HFFc6 (cell line): ENCODE data around the gene CPXM2. TPM values are rescaled to one million over a fixed set of nuclear protein-coding genes. Genes with fewer than 3 reads are reported as not detected.

Experiments used
- DNase-seq: peaks from one replicate; pipeline ENCODE4 v3.0.0-alpha.2; 2018
- H3K27ac Mint-ChIP-seq: 2 replicates; pipeline ENCODE4 v1.8.0; 2020; ENCODE audit warnings: mild to moderate bottlenecking, mixed read lengths
- H3K27me3 Mint-ChIP-seq: 2 replicates; pipeline ENCODE4 v1.8.0; 2021; ENCODE audit warnings: mild to moderate bottlenecking, moderate library complexity, mixed read lengths; ENCODE audit not compliant: insufficient read depth
- H3K36me3 Mint-ChIP-seq: 2 replicates; pipeline ENCODE4 v1.8.0; 2021; ENCODE audit warnings: low read depth, mixed read lengths
- H3K4me1 Mint-ChIP-seq: 2 replicates; pipeline ENCODE4 v1.8.0; 2020; ENCODE audit warnings: low read depth, mixed read lengths
- H3K4me3 Mint-ChIP-seq: 2 replicates; pipeline ENCODE4 v1.8.0; 2020; ENCODE audit warnings: mild to moderate bottlenecking, moderate library complexity, mixed read lengths
- H3K9me3 Mint-ChIP-seq: 2 replicates; pipeline ENCODE4 v1.8.0; 2020; ENCODE audit warnings: mild to moderate bottlenecking, mixed read lengths
- CTCF ChIP-seq: fragments of 200-600 bp; sonication (generic); IDR thresholded peaks from 2 replicates; pipeline ENCODE4 v1.5.0; 2021; ENCODE audit warnings: antibody characterized with exemption, mild to moderate bottlenecking
- total RNA-seq, 6 experiments: library from RNA; stranded (reverse); fragmentation: NEBNext Ultra II Directional; extraction: Animal tissue kit (Norgen Biotek cat#: 25700); gene quantifications; 2 replicates in 1 of 6; 3 replicates in 5 of 6; pipeline ENCODE4 v1.2.3, GENCODE V29; 2021

CPXM2 gene
- total RNA-seq, 6 experiments from 2014 or later: not detected

GRCh38 chr10:123800289-123800688 lies 91.3 kb downstream of the CPXM2 start:
- peaks cover 8% of the 10 kb centered on the region; the same call in 1 of the 2 replicates for H3K9me3 Mint-ChIP-seq
- peak overlapping the region; percentile 35 for H3K4me3 Mint-ChIP-seq
- peaks cover 48% of the 10 kb centered on the region for H3K4me1 Mint-ChIP-seq
- peak; percentile 47 for DNase-seq
- TF ChIP-seq CTCF: no peak
- H3K27ac Mint-ChIP-seq: peak overlapping the region; percentile 79
- no peaks in the 10 kb centered on the region for H3K36me3 Mint-ChIP-seq
- H3K27me3 Mint-ChIP-seq: no peaks in the 10 kb centered on the region; the same call in 1 of the 2 replicates

- Mint-ChIP-seq H3K4me1 (peaks cover 36% of the 10 kb centered on the region), H3K27me3 (no peaks in the 10 kb centered on the region; the same call in 1 of the 2 replicates), H3K27ac (no peak overlapping the region), H3K36me3 (no peaks in the 10 kb centered on the region), H3K9me3 (peaks cover 8% of the 10 kb centered on the region; the same call in 1 of the 2 replicates), H3K4me3 (no peak overlapping the region)
- DNase-seq: no peak
- no peak for TF ChIP-seq CTCF
Measured at GRCh38 chr10:123798856-123799255, 92.8 kb downstream of the CPXM2 start.

GRCh38 chr10:123797813-123798212 lies 93.8 kb downstream of the CPXM2 start:
- no peak for DNase-seq
- Mint-ChIP-seq H3K9me3 (peaks cover 8% of the 10 kb centered on the region; the same call in 1 of the 2 replicates), H3K4me3 (no peak overlapping the region), H3K27ac (no peak overlapping the region), H3K36me3 (no peaks in the 10 kb centered on the region), H3K27me3 (no peaks in the 10 kb centered on the region; the same call in none of the 2 replicates), H3K4me1 (peaks cover 36% of the 10 kb centered on the region)
- TF ChIP-seq CTCF: no peak

- H3K36me3 Mint-ChIP-seq: no peaks in the 10 kb centered on the region
- H3K4me3 Mint-ChIP-seq: no peak overlapping the region
- peaks cover 36% of the 10 kb centered on the region for H3K4me1 Mint-ChIP-seq
- no peak; the same call in 1 of the 2 replicates for TF ChIP-seq CTCF
- H3K27me3 Mint-ChIP-seq: no peaks in the 10 kb centered on the region; the same call in 1 of the 2 replicates
- DNase-seq: peak; percentile 35
- H3K27ac Mint-ChIP-seq: 0 out of 2 replicates have a peak overlapping the region, but pooled peaks have one; percentile 0
- peaks cover 6% of the 10 kb centered on the region; the same call in 1 of the 2 replicates for H3K9me3 Mint-ChIP-seq
Measured at GRCh38 chr10:123796736-123797135, 94.9 kb downstream of the CPXM2 start.

- peaks cover 31% of the 10 kb centered on the region for H3K4me1 Mint-ChIP-seq
- no peaks in the 10 kb centered on the region; the same call in 1 of the 2 replicates for H3K27me3 Mint-ChIP-seq
- H3K36me3 Mint-ChIP-seq: no peaks in the 10 kb centered on the region
- peaks cover 8% of the 10 kb centered on the region for H3K9me3 Mint-ChIP-seq
- DNase-seq: no peak
- 0 out of 2 replicates have a peak overlapping the region, but pooled peaks have one; percentile 0 for H3K27ac Mint-ChIP-seq
- no peak overlapping the region for H3K4me3 Mint-ChIP-seq
- no peak for TF ChIP-seq CTCF
Measured at GRCh38 chr10:123795846-123796590, 95.6 kb downstream of the CPXM2 start.
